ENCODE results near the gene ZNF185.

ZNF185 gene

GRCh38 chrX:152913910-152914309 is 16.0 kb downstream of the ZNF185 start:
- Histone ChIP-seq H3K9me3 (ENCODE audit: severe bottlenecking) (no peaks in the 10 kb centered on the region), H3K4me3 (ENCODE audit: severe bottlenecking) (no peak overlapping the region), H3K36me3 (ENCODE audit: low read depth) (peaks cover 3% of the 10 kb centered on the region), H3K27ac (ENCODE audit: poor library complexity, severe bottlenecking) (no peak overlapping the region), H3K27me3 (ENCODE audit: insufficient read depth, poor library complexity, severe bottlenecking) (no peaks in the 10 kb centered on the region), H3K4me1 (ENCODE audit: insufficient read depth, poor library complexity, severe bottlenecking) (no peaks in the 10 kb centered on the region)
- DNase-seq (ENCODE audit: low spot score) (no peak), ATAC-seq (ENCODE audit: low read depth) (no peak)
- no peak for TF ChIP-seq CTCF (IDR thresholded peaks at IDR 0.05; ENCODE audit: poor library complexity, severe bottlenecking)

GRCh38 chrX:152915541-152916241 is 17.8 kb downstream of the ZNF185 start:
- H3K36me3 ChIP-seq (ENCODE audit: low read depth): peaks cover 6% of the 10 kb centered on the region
- H3K4me1 ChIP-seq (ENCODE audit: insufficient read depth, poor library complexity, severe bottlenecking): no peaks in the 10 kb centered on the region
- H3K27ac ChIP-seq (ENCODE audit: poor library complexity, severe bottlenecking): no peak overlapping the region
- peak; percentile 17 for TF ChIP-seq CTCF (IDR thresholded peaks at IDR 0.05; ENCODE audit: poor library complexity, severe bottlenecking)
- ATAC-seq (ENCODE audit: low read depth) (peak; percentile 69), DNase-seq (ENCODE audit: low spot score) (no peak)
- H3K27me3 ChIP-seq (ENCODE audit: insufficient read depth, poor library complexity, severe bottlenecking): no peaks in the 10 kb centered on the region
- no peak overlapping the region for H3K4me3 ChIP-seq (ENCODE audit: severe bottlenecking)
- H3K9me3 ChIP-seq (ENCODE audit: severe bottlenecking): no peaks in the 10 kb centered on the region

GRCh38 chrX:152917656-152918579 is 20.1 kb downstream of the ZNF185 start:
- DNase-seq (ENCODE audit: low spot score) (no peak), ATAC-seq (ENCODE audit: low read depth) (no peak)
- H3K36me3 ChIP-seq (ENCODE audit: low read depth): peaks cover 6% of the 10 kb centered on the region
- H3K27me3 ChIP-seq (ENCODE audit: insufficient read depth, poor library complexity, severe bottlenecking): no peaks in the 10 kb centered on the region
- no peaks in the 10 kb centered on the region for H3K9me3 ChIP-seq (ENCODE audit: severe bottlenecking)
- TF ChIP-seq CTCF (IDR thresholded peaks at IDR 0.05; ENCODE audit: poor library complexity, severe bottlenecking): no peak
- no peak overlapping the region for H3K4me3 ChIP-seq (ENCODE audit: severe bottlenecking)
- no peaks in the 10 kb centered on the region for H3K4me1 ChIP-seq (ENCODE audit: insufficient read depth, poor library complexity, severe bottlenecking)
- no peak overlapping the region for H3K27ac ChIP-seq (ENCODE audit: poor library complexity, severe bottlenecking)

GRCh38 chrX:152918707-152919106 is 20.8 kb downstream of the ZNF185 start:
- H3K27ac ChIP-seq (ENCODE audit: poor library complexity, severe bottlenecking): no peak overlapping the region
- no peaks in the 10 kb centered on the region for H3K4me1 ChIP-seq (ENCODE audit: insufficient read depth, poor library complexity, severe bottlenecking)
- peaks cover 6% of the 10 kb centered on the region for H3K36me3 ChIP-seq (ENCODE audit: low read depth)
- no peak for TF ChIP-seq CTCF (IDR thresholded peaks at IDR 0.05; ENCODE audit: poor library complexity, severe bottlenecking)
- H3K9me3 ChIP-seq (ENCODE audit: severe bottlenecking): no peaks in the 10 kb centered on the region
- no peak overlapping the region for H3K4me3 ChIP-seq (ENCODE audit: severe bottlenecking)
- ATAC-seq (ENCODE audit: low read depth) (no peak), DNase-seq (ENCODE audit: low spot score) (no peak)
- no peaks in the 10 kb centered on the region for H3K27me3 ChIP-seq (ENCODE audit: insufficient read depth, poor library complexity, severe bottlenecking)

Data from RWPE2 (cell line).